Measurements from ENCODE around the gene RPS2.
A peak's percentile ranks its signal among the peaks of the same experiment; 100 is the strongest.

RPS2 gene

GRCh38 chr16:1998852-1999801 lies 34.5 kb upstream of the RPS2 start:
- no peak for DNase-seq

GRCh38 chr16:1998360-1998835 lies 33.8 kb upstream of the RPS2 start:
- DNase-seq, result no peak

DNA sequence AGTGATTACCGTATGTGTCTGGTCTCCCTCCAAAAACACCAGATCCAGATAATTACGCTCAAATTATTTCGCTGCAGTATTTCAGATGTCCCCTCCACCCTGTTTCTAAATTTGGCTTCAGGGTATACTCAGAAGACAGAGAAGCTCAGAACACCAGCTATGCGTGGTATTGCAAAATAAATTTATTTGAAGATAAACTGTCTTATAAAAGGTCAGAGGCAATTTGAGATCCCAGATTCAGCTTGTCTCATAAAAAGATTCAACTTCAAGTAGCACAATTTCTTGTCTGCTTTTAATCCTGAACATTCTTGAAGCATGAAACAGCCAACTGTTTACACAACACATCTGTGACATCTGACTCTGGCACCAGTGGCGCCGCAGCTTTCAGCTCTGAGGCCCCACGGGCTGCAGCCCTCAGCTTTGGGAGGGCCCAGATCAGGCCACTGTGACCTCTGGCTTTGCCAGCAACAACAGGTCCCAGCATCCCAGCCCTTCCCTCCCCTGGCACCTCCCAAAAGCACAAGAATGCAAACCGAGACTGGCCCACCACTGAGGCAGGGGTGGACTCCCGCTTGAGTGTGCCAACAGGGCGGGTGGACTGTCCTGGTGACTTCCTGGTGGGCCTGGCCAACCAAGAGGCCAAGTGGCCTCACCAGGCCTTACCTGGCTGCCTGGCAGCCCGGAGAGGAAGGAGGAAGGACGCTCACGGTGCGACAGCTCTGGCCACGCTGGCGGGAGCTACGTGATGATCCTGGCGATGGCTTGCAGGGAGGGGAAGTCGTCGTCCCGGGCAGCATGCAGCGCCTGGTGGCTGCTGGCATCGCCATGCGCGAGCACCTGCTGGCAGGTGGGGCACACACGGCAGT lies 33.1 kb upstream of the RPS2 start:
- no peak for DNase-seq

GRCh38 chr16:1993731-1994131 lies 29.1 kb upstream of the RPS2 start:
- DNase-seq, result no peak

- DNase-seq, result no peak
Observed at GRCh38 chr16:1992704-1993317, 28.2 kb upstream of the RPS2 start.

DNA sequence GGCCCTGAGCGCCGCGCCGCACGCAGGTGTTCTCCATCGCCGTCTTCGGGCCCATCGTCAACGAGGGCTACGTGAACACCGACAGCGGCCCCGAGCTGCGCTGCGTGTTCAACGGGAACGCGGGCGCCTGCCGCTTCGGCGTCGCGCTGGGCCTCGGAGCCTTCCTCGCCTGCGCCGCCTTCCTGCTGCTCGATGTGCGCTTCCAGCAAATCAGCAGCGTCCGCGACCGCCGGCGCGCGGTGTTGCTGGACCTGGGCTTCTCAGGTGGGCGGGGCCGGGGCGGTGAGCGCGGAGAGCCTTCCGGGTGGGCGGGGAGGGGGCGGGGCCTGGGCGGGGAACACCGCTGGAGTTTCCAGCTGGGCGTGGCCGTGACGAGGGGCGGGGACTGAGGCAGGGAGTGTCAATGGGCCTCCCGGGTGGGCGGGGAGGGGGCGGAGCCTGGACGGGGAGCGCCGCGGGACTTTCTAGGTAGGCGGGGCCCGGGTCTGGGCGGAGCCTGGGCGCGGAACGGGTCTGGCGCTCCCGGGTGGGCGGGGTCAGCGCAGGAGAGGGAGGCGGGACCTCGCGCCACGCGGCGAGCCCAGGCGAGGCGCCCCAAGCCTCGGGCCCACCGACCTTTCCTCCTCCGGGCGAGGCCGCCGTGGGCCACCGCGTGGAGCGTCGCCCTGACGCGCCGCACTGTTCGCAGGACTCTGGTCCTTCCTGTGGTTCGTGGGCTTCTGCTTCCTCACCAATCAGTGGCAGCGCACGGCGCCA lies 27.5 kb upstream of the RPS2 start:
- no peak for DNase-seq

- no peak for DNase-seq
Observed at GRCh38 chr16:1991588-1991947, 26.9 kb upstream of the RPS2 start.

GRCh38 chr16:1991135-1991551 lies 26.5 kb upstream of the RPS2 start:
- no peak for DNase-seq

GRCh38 chr16:1990351-1991134 lies 25.9 kb upstream of the RPS2 start:
- peak in 1 of 2 experiments; percentile 35 for DNase-seq

GRCh38 chr16:1990101-1990350 lies 25.4 kb upstream of the RPS2 start:
- DNase-seq, result no peak

DNA sequence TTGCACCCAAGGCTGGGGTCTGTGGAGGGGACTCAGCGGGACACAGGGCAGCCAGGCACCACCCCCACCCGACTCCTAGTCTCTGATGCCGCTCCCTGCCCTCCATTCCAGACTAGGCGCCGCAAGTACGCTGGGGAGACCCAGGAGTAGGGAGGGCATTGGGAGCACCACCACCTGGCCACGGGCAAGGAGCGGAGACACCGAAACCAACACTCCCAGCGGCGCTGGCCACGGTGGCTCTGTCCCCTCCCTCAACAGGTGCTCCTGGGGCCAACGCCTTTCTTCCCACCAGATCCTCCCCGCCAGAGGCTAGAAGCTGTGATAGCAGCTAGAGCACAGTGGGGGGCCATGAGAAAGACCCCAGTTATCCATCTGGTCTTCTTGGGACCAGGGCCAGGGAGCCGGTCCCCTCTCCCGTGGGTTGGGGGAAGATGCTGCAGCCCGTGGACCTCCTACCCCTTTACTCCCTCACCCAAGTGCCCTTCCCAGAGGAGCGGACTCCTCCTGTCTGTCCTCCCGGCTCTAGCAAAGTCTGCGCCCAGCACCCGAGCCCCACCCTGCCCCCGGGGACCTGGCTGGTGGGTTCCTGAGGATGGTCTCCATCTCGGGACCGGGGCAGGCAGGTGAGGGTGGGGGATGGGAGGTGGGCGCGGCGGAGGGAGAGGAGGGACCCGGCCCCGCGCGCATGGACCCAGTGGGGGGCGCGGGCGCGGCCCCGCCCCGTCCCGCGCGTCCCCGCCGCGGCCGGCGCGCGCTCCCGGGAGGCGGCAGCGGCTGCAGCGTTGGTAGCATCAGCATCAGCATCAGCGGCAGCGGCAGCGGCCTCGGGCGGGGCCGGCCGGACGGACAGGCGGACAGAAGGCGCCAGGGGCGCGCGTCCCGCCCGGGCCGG lies 24.8 kb upstream of the RPS2 start, which contains the start of gene SYNGR3:
SYNGR3 (plus strand) TSS at position 762 of the 892 bp plus-strand sequence. CDS start 133 bp downstream, outside the sequence.
- DNase-seq, result no peak

- no peak for DNase-seq
Observed at GRCh38 chr16:1987198-1987597, 22.6 kb upstream of the RPS2 start.

DNA sequence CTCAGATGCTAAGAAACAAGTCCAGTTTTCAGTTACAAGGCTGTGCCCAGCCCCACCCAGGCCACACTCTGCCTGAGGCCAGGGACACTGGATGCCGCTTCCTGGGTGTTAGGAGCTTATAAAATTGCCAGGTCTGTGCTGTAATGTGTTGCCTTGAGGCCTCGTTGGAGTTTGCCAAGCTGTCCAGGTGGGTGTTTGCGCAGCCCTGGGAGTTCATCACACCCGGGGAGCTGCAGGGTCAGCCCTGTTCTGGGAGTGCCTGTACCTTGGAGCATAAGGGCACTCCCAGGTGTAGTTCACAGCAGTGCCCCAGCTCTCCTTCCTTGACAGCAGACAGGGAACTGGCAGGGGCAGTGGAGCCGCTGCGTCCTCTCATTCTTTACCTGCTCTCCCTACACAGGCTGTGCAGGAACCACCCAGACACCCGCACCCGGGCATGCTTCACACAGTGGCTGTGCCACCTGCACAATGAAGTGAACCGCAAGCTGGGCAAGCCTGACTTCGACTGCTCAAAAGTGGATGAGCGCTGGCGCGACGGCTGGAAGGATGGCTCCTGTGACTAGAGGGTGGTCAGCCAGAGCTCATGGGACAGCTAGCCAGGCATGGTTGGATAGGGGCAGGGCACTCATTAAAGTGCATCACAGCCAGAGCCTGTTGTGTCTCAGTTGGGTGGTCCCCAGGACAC lies 21.0 kb upstream of the RPS2 start:
- DNase-seq, result no peak

DNA sequence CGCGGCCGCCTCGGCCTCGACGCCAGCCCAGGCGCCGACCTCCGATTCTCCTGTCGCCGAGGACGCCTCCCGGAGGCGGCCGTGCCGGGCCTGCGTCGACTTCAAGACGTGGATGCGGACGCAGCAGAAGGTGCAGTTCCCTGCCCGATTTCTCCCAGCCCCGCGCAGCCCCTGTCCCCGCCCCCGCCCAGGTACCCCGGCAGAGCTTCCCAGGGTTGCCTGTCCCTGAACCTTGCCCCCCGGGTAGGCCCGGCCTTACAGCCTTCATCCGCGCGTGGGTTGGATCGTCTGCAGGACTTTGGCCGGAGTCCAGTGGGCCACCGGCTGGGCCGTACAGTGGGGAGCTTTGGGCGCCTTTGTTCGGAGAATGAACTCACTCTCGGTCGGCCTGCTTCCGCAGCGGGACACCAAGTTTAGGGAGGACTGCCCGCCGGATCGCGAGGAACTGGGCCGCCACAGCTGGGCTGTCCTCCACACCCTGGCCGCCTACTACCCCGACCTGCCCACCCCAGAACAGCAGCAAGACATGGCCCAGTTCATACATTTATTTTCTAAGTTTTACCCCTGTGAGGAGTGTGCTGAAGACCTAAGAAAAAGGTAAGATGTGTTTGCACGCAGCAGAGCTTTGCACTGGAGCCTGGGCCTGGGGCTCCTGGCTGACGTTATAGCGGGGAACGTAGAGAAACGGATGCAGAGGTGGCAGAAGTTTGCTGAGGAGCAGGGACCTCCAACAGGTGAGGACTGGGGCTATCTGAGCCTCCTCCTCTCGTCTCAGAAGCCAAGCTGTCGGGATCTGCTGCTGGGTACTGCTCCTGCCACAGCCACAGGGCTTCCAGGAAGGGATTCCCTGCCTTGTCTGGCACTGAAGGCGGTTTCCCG lies 20.0 kb upstream of the RPS2 start:
- DNase-seq, result no peak

DNA sequence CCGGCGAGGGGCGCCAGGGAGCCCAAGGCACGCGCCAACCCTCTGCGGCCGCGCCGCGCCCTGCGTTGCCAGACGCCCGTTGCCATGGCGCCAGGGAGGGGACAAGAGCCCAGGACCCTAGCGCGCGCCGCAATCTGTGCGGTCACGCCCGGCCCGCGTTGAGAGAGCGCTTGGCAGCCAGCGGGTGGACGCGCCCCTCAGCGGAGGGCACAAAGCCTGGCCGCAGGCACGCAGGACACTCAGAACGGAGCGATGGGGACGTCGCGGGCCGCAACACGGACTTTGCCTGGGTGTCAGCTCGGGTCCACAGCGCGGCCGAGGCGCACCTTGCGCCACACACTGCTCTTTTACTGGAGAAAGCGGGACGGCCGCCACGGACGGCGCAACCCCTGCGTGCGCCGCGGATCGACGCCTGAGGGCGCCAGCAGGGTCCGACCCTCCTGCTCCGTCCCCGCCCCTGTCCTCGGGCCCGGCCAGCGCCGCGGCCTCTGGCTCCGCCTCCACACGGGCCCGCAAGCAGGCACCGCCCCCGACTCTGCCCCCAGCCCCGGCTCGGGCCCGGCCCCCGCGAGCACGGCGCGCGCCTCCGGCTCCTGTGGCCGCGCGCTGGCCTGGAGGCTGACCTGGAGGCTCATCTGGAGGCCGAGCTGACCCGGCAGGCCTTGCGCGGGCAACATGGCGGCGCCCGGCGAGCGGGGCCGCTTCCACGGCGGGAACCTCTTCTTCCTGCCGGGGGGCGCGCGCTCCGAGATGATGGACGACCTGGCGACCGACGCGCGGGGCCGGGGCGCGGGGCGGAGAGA lies 19.1 kb upstream of the RPS2 start, which contains the start of gene GFER:
GFER (plus strand) TSS at position 650 of the 803 bp plus-strand sequence; CDS start at position 676, 26 bp downstream.
- DNase-seq, result peak; percentile 87 to 90

DNA sequence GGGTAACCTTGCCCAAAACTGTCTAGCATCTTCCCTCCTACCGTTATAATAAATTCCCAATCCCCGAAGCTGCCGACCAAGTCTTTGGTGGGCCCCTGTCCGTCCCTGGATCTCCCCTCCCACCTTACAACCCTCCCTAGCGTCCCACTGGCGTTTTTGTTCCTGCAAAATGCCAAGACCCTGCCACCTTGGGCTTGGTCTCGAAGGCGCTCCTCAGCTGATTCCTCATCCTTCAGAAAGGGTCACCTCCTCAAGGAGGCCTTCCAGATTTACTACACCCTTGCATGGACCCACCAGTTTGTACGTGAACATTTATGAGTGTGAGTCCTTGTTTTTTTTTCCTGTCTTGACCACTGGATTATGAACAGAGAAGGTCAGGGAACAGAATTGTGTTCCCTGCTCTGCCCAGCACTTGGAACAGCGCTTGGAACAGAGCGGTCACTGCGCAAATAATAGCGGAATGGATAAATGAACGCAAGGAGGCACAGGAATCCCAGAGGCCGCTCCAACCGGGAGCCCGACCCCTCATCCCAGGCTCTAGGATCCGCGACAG lies 18.4 kb upstream of the RPS2 start:
- no peak for DNase-seq

DNA sequence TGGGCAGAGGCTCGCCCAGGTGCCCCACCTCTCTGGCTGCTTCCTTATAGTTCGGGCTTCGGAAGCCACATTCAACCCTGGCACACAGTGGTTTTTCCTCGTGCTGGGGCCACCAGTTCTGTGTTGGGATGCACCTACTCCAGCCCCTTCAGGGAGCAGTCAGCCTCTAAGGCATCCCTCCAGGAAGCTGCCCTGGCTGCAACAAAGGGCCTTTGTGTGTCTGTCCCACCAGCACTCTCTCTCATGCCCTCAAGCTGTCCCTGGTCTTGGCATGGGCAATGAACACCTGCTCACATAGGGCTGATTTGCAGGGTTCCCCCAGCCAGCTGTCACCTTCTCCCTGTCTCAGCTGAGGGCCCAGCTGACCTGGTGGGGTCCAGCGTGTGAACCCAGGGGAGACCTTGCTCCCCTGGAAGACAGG lies 17.4 kb upstream of the RPS2 start:
- DNase-seq, result no peak

DNA sequence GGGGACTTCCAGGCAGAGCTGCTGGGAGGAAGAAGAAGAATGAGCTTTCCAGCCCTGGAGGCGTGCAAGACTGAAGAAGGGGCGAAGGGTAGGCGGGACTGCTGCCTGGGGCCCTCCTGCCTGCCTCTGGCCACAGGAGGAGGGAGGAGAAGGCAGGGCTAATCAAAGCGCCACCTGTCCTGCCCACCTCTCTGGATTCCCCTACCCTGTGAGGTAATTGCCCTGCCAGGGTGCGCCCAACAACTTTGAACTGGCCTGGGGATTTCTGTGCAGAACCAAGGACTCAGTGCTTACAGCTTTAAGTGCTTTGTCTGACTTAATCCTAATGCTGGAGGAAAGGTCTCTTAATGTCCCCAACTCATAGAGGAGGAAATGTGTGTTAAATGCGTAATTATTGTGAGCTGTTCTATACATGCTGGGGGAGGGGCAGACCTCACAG lies 16.8 kb upstream of the RPS2 start, which contains the start of gene NOXO1:
NOXO1 (minus strand) TSS at position 72 of the 439 bp plus-strand sequence. CDS start 290 bp downstream, outside the sequence.
- DNase-seq, result no peak

Data from SHP77 (cell line).